ENCODE measurements around the gene CD300A. TPM values are rescaled to one million over a fixed set of nuclear protein-coding genes. Genes with fewer than 3 reads are reported as not detected.
A peak's percentile ranks its signal among the peaks of the same experiment; 100 is the strongest.
"Not testable (repeated sequence)": the region's sequence is repeated elsewhere in the genome, so short reads cannot be mapped to it uniquely, and the experiment has no call there.

The CD300A gene
- total RNA-seq, 1 experiment from 2014 or later = not detected

- DNase-seq (ENCODE audit: unreplicated experiment) = no peak
- TF ChIP-seq CTCF (IDR thresholded peaks at IDR 0.05; ENCODE audit: unreplicated experiment) = no peak
- BruUV-seq (replicated peaks) = no TSS peak
- ChIA-PET POLR2A (interaction anchor here (1.0 to 1.1 kb wide), 2 partner anchors 10 to 12 kb away, joined by 3 read pairs; no protein-coding TSS in a partner anchor), CTCF (interaction anchor here (0.9 kb wide), 1 partner anchor 13 kb away, joined by 4 read pairs; no protein-coding TSS in a partner anchor)
- no peaks in the 10 kb centered on the region for H3K9me3 Mint-ChIP-seq (ENCODE audit: unreplicated experiment)
- H3K4me3 Mint-ChIP-seq (ENCODE audit: unreplicated experiment) = no peak overlapping the region
- intact Hi-C loops (cut with micrococcal nuclease) = no loop called here
- no peak overlapping the region for H3K27ac Mint-ChIP-seq (ENCODE audit: low read depth, unreplicated experiment)
- no peaks in the 10 kb centered on the region for H3K4me1 Mint-ChIP-seq (ENCODE audit: insufficient read depth, unreplicated experiment)
- H3K36me3 Mint-ChIP-seq (ENCODE audit: insufficient read depth, unreplicated experiment) = no peaks in the 10 kb centered on the region
- H3K27me3 Mint-ChIP-seq (ENCODE audit: insufficient read depth, unreplicated experiment) = peaks cover 10% of the 10 kb centered on the region
Measured at GRCh38 chr17:74499992-74500391, 33.6 kb downstream of the CD300A start.

- BruUV-seq (replicated peaks) = no TSS peak
- H3K4me3 Mint-ChIP-seq (ENCODE audit: unreplicated experiment) = no peak overlapping the region
- peaks cover 10% of the 10 kb centered on the region for H3K27me3 Mint-ChIP-seq (ENCODE audit: insufficient read depth, unreplicated experiment)
- ChIA-PET CTCF (interaction anchor here (0.6 to 2.0 kb wide), 8 partner anchors 11 to 135 kb away, joined by 3 to 8 read pairs (median 4); partner anchors contain the start of gene GPR142), POLR2A (interaction anchor here (0.8 to 1.4 kb wide), 2 partner anchors 11 to 66 kb away, joined by 4 read pairs; no protein-coding TSS in a partner anchor)
- no peaks in the 10 kb centered on the region for H3K36me3 Mint-ChIP-seq (ENCODE audit: insufficient read depth, unreplicated experiment)
- TF ChIP-seq CTCF (IDR thresholded peaks at IDR 0.05; ENCODE audit: unreplicated experiment) = no peak
- intact Hi-C loops (cut with micrococcal nuclease) = no loop called here
- H3K27ac Mint-ChIP-seq (ENCODE audit: low read depth, unreplicated experiment) = no peak overlapping the region
- DNase-seq (ENCODE audit: unreplicated experiment) = peak; percentile 38
- no peaks in the 10 kb centered on the region for H3K4me1 Mint-ChIP-seq (ENCODE audit: insufficient read depth, unreplicated experiment)
- no peaks in the 10 kb centered on the region for H3K9me3 Mint-ChIP-seq (ENCODE audit: unreplicated experiment)
Measured at GRCh38 chr17:74502861-74503260, 36.4 kb downstream of the CD300A start.

GRCh38 chr17:74503949-74504348 lies 37.5 kb downstream of the CD300A start:
- H3K27ac Mint-ChIP-seq (ENCODE audit: low read depth, unreplicated experiment); H3K4me3 Mint-ChIP-seq (ENCODE audit: unreplicated experiment); H3K4me1 Mint-ChIP-seq (ENCODE audit: insufficient read depth, unreplicated experiment); H3K9me3 Mint-ChIP-seq (ENCODE audit: unreplicated experiment); intact Hi-C loops (cut with micrococcal nuclease); H3K36me3 Mint-ChIP-seq (ENCODE audit: insufficient read depth, unreplicated experiment); BruUV-seq (replicated peaks); CTCF ChIA-PET; H3K27me3 Mint-ChIP-seq (ENCODE audit: insufficient read depth, unreplicated experiment): not testable (repeated sequence)
- POLR2A ChIA-PET = interaction anchor here (0.6 kb wide), 1 partner anchor 1150 kb away, joined by 3 read pairs; no protein-coding TSS in a partner anchor
- DNase-seq (ENCODE audit: unreplicated experiment) = peak; percentile 59

- Mint-ChIP-seq H3K4me1 (ENCODE audit: insufficient read depth, unreplicated experiment) (peaks cover 5% of the 10 kb centered on the region), H3K27ac (ENCODE audit: low read depth, unreplicated experiment) (no peak overlapping the region), H3K4me3 (ENCODE audit: unreplicated experiment) (no peak overlapping the region), H3K9me3 (ENCODE audit: unreplicated experiment) (no peaks in the 10 kb centered on the region), H3K27me3 (ENCODE audit: insufficient read depth, unreplicated experiment) (no peaks in the 10 kb centered on the region), H3K36me3 (ENCODE audit: insufficient read depth, unreplicated experiment) (no peaks in the 10 kb centered on the region)
- no TSS peak for BruUV-seq (replicated peaks)
- intact Hi-C loops (cut with micrococcal nuclease) = no loop called here
- CTCF ChIA-PET = no interaction called here
- no peak for DNase-seq (ENCODE audit: unreplicated experiment)
- no peak for TF ChIP-seq CTCF (IDR thresholded peaks at IDR 0.05; ENCODE audit: unreplicated experiment)
- POLR2A ChIA-PET = no interaction called here
Measured at GRCh38 chr17:74508156-74508555, 41.7 kb downstream of the CD300A start.
